Measurements from ENCODE around the gene PHF1.

GRCh38 chr6:33380272-33380981 lies 30.4 kb upstream of the PHF1 start:
- TF ChIP-seq RAD21 (IDR thresholded peaks at IDR 0.05; ENCODE audit: low read length) (no peak), MAFK (IDR thresholded peaks at IDR 0.05; ENCODE audit: low read depth, low read length) (no peak), CTCF (conservative IDR thresholded peaks at IDR 0.05; ENCODE audit: low read depth, low read length) (no peak), FOS (IDR thresholded peaks at IDR 0.05; ENCODE audit: low read depth, low read length) (no peak), POLR2A (IDR thresholded peaks at IDR 0.05; ENCODE audit: low read depth, low read length) (no peak), CEBPB (IDR thresholded peaks at IDR 0.05; ENCODE audit: low read depth, low read length) (no peak), BHLHE40 (IDR thresholded peaks at IDR 0.05; ENCODE audit: low read depth, low read length) (no peak), MXI1 (IDR thresholded peaks at IDR 0.05; ENCODE audit: borderline replicate concordance, low read depth, low read length) (no peak), MAZ (IDR thresholded peaks at IDR 0.05; ENCODE audit: borderline replicate concordance, low read depth, low read length) (no peak), RFX5 (IDR thresholded peaks at IDR 0.05; ENCODE audit: low read depth, low read length) (no peak)
- TF ChIP-seq, protein P1, sequence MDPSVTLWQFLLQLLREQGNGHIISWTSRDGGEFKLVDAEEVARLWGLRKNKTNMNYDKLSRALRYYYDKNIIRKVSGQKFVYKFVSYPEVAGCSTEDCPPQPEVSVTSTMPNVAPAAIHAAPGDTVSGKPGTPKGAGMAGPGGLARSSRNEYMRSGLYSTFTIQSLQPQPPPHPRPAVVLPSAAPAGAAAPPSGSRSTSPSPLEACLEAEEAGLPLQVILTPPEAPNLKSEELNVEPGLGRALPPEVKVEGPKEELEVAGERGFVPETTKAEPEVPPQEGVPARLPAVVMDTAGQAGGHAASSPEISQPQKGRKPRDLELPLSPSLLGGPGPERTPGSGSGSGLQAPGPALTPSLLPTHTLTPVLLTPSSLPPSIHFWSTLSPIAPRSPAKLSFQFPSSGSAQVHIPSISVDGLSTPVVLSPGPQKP (IDR thresholded peaks at IDR 0.05; ENCODE audit: borderline replicate concordance, low read depth, low read length): no peak
- TF ChIP-seq, protein P2, sequence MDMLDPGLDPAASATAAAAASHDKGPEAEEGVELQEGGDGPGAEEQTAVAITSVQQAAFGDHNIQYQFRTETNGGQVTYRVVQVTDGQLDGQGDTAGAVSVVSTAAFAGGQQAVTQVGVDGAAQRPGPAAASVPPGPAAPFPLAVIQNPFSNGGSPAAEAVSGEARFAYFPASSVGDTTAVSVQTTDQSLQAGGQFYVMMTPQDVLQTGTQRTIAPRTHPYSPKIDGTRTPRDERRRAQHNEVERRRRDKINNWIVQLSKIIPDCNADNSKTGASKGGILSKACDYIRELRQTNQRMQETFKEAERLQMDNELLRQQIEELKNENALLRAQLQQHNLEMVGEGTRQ (IDR thresholded peaks at IDR 0.05; ENCODE audit: low read depth, low read length): no peak
